CD4-positive, alpha-beta T cell (primary cell): ENCODE data around the gene YY1. TPM values are rescaled to one million over a fixed set of nuclear protein-coding genes. Genes with fewer than 3 reads are reported as not detected.

Experiments used
- ATAC-seq: fragments of 200-7000 bp; cut with Tn5 transposase; one replicate; pipeline ENCODE4 v1.10.0; 2022; ENCODE audit warnings: mild to moderate bottlenecking; ENCODE audit not compliant: poor library complexity
- CTCF ChIA-PET: fragments of 350-600 bp; sonication (Branson Sonifier 250); formaldehyde crosslinking; loops from one replicate; lab custom pipeline; 2021; ENCODE audit warnings: antibody characterized with exemption, inconsistent platforms; lab: Charles Lee
- POLR2A ChIA-PET: fragments of 350-600 bp; sonication (Branson Sonifier 250); formaldehyde crosslinking; loops from one replicate; lab custom pipeline; 2021; ENCODE audit warnings: antibody characterized with exemption, inconsistent platforms; lab: Charles Lee
- DNase-seq, 14 experiments: peaks; one replicate each; pipeline ENCODE4 v3.0.0-alpha.2; 2013 to 2020; ENCODE audit warnings: mixed read lengths in 2 of 14
- H3K27ac ChIP-seq, 2 donors: one replicate each; pipeline versions ENCODE4 v1.5.1 to v1.7.0; 2013; ENCODE audit warnings: low read length in 2 of 2, low read depth in 1 of 2, mild to moderate bottlenecking in 1 of 2
- H3K27me3 ChIP-seq, 2 experiments: 1 replicate in 1 of 2; 2 replicates in 1 of 2; pipeline versions ENCODE4 v1.6.1 to v1.7.0; 2013; ENCODE audit warnings: low read length in 2 of 2, control low read depth in 1 of 2, mild to moderate bottlenecking in 1 of 2, moderate library complexity in 1 of 2; ENCODE audit not compliant: insufficient read depth in 2 of 2, control insufficient read depth in 1 of 2
- H3K36me3 ChIP-seq: one replicate; pipeline ENCODE4 v1.6.1; 2013; ENCODE audit warnings: low read length, control low read depth; ENCODE audit not compliant: insufficient read depth
- H3K4me1 ChIP-seq: one replicate; pipeline ENCODE4 v1.6.1; 2013; ENCODE audit warnings: low read length, control low read depth; ENCODE audit not compliant: insufficient read depth
- H3K4me3 ChIP-seq: one replicate; pipeline ENCODE4 v1.5.1; 2013; ENCODE audit warnings: mild to moderate bottlenecking, low read length, moderate library complexity
- H3K9me3 ChIP-seq, 2 experiments: 1 replicate in 1 of 2; 2 replicates in 1 of 2; pipeline versions ENCODE4 v1.6.1 to v1.7.0; 2013; ENCODE audit warnings: low read length in 2 of 2, mild to moderate bottlenecking in 2 of 2, control low read depth in 1 of 2, moderate library complexity in 1 of 2; ENCODE audit not compliant: control insufficient read depth in 1 of 2, insufficient read depth in 1 of 2
- H3K27ac Mint-ChIP-seq: one replicate; pipeline ENCODE4 v1.8.0; 2020; ENCODE audit warnings: mixed read lengths
- H3K27me3 Mint-ChIP-seq: one replicate; pipeline ENCODE4 v1.8.0; 2021; ENCODE audit warnings: mixed read lengths
- H3K36me3 Mint-ChIP-seq: one replicate; pipeline ENCODE4 v1.8.0; 2021; ENCODE audit warnings: low read depth, mixed read lengths
- H3K4me1 Mint-ChIP-seq: one replicate; pipeline ENCODE4 v1.8.0; 2021; ENCODE audit warnings: low read depth, mixed read lengths
- H3K4me3 Mint-ChIP-seq: one replicate; pipeline ENCODE4 v1.8.0; 2020; ENCODE audit warnings: mild to moderate bottlenecking, mixed read lengths
- H3K9me3 Mint-ChIP-seq: one replicate; pipeline ENCODE4 v1.8.0; 2020; ENCODE audit warnings: mixed read lengths
- intact Hi-C, 2 experiments: fragments of 100-400 bp; cut with DNase I in 1 of 2; cut with micrococcal nuclease in 1 of 2; formaldehyde crosslinking; loops; one replicate each; pipeline versions ENCODE4 v1.15.1 to v1.9.0; 2023 to 2025; cut with DNase I, micrococcal nuclease
- total RNA-seq, 174 experiments: library from RNA in 2 of 174; stranded (reverse) in 2 of 174; gene quantifications; one replicate each; pipeline ENCODE4 v1.2.3 and lab custom pipeline; 2021 to 2026
- TF ChIP-seq, protein P1 (sequence below): fragments of 200-600 bp; IDR thresholded peaks from one replicate; pipeline ENCODE4 v1.8.0; 2022; ENCODE audit warnings: antibody characterized with exemption, mild to moderate bottlenecking

Gene YY1
- total RNA-seq, 2 experiments from 2014 or later = 68.9 to 70.4 TPM

DNA sequence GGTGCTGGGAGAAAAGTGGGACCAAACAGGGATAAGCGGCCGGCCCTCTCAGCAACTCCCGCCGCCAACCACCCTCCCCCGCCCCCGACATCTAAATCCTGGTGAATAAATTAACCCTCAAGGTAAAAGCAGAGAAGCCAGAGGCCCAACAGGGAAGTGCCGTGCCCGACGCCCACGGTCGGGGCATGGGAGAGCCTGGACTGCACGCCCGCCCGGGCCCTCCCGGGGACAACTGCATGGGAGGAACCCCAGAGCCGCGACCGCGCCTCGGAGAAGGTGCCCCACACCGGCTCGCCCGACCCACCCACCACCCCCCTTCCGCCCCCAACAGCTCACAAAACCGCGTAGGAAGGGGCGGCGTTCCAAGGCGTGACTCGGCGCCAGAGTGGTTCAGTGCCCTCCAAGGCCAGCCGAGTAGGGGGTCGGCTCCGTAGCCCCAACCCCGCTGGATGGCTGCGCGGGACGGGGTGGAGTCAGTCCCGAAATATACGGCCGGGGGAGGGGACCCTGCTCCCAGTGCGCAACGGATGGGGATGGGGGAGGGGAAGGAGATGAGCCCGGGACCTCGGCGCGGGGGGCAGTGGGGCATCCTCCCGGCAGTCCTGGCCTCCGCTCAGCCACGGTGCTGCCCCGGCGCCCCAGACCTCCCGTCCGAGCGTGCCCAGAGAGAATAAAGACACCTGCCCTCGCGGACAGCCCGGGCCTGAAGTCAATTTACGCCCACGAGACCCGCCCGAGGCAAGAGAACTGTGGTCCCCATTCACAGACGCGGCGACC, 66.6 kb downstream of the YY1 start:
- TF ChIP-seq, protein P1, sequence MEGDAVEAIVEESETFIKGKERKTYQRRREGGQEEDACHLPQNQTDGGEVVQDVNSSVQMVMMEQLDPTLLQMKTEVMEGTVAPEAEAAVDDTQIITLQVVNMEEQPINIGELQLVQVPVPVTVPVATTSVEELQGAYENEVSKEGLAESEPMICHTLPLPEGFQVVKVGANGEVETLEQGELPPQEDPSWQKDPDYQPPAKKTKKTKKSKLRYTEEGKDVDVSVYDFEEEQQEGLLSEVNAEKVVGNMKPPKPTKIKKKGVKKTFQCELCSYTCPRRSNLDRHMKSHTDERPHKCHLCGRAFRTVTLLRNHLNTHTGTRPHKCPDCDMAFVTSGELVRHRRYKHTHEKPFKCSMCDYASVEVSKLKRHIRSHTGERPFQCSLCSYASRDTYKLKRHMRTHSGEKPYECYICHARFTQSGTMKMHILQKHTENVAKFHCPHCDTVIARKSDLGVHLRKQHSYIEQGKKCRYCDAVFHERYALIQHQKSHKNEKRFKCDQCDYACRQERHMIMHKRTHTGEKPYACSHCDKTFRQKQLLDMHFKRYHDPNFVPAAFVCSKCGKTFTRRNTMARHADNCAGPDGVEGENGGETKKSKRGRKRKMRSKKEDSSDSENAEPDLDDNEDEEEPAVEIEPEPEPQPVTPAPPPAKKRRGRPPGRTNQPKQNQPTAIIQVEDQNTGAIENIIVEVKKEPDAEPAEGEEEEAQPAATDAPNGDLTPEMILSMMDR = no peak
- no peak overlapping the region for H3K27ac Mint-ChIP-seq
- no peaks in the 10 kb centered on the region for H3K36me3 Mint-ChIP-seq
- no peaks in the 10 kb centered on the region for H3K36me3 ChIP-seq
- H3K4me3 ChIP-seq = peak overlapping the region; percentile 57
- H3K9me3 ChIP-seq = no peaks in the 10 kb centered on the region
- ChIA-PET CTCF (interaction anchor here (0.6 to 1.7 kb wide), 3 partner anchors 20 to 154 kb away, joined by 3 to 8 read pairs (median 5); no protein-coding TSS in a partner anchor), POLR2A (no interaction called here)
- peaks cover 10% of the 10 kb centered on the region for H3K27me3 Mint-ChIP-seq
- peak in 9 of 14 experiments; percentile 34 to 72 (median 56) for DNase-seq
- intact Hi-C loops = loop anchor here in 1 of 2 experiments (5.0 kb wide), 1 partner anchor 67 kb away; no protein-coding TSS in a partner anchor
- no peaks in the 10 kb centered on the region for H3K9me3 Mint-ChIP-seq
- ATAC-seq = peak; percentile 27
- H3K4me1 Mint-ChIP-seq = peaks cover 9% of the 10 kb centered on the region
- H3K27me3 ChIP-seq = peaks cover 4 to 6% of the 10 kb centered on the region in 2 experiments
- peak overlapping the region; percentile 93 for H3K4me3 Mint-ChIP-seq
- H3K4me1 ChIP-seq = peaks cover 29% of the 10 kb centered on the region
- no peak overlapping the region for H3K27ac ChIP-seq

DNA sequence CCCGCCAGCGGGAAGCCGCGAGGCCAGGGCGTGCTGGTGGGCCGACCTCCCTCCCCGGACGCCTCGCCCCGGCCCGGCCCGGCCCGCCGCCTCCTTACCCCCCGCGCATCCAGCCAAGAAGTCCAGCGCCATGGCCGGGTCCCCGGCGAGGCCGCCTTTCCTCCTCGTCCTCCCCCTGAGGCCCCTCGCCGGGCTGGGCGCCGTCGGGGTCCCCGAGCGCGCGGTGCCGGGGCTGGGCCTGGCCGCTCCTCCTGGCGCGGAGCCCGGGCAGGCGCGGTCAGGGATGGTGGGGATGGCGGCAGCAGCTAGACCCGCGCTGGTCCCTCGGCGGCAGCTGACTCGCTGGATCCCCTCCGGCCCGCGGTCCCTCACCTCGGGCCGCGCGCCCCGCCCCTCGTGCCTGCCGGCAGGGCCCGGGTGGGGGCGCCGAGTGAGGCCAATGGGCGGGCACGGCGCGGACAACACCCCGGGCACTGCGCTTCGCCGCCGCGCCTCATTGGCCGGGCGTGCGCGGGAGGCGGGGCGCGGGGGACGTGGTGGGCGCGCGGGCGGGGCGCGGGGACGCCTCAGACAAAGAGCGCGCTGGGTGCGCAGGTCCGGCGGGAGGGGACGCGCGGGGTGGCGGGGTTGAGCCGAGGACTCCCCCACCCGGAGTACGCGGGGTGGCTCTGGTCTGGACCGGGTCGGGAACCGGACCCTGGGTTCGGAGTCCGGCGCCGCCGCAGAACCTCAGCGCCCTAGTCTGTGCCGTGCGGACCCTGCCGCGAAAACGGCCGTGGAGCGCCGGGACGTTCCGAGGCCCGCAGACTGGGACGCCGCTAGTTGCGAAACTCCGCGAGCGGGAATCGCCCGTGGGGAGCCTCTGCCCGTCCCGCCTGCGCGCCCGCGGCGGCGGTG, 67.4 kb downstream of the YY1 start, which contains the start of gene SLC25A29:
SLC25A29 (minus strand) TSS at position 344 of the 897 bp plus-strand sequence; CDS start at position 132, 212 bp downstream.
- no peaks in the 10 kb centered on the region for H3K36me3 Mint-ChIP-seq
- no peak within 1 kb of the TSS for H3K27ac ChIP-seq
- H3K27me3 ChIP-seq = peaks cover 4 to 6% of the 10 kb centered on the region in 2 experiments
- CTCF ChIA-PET = interaction anchor here (1.7 kb wide), 1 partner anchor 21 kb away, joined by 8 read pairs; no protein-coding TSS in a partner anchor
- TF ChIP-seq, protein P1 = no peak
- no peaks in the 10 kb centered on the region for H3K36me3 ChIP-seq
- peaks cover 9% of the 10 kb centered on the region for H3K4me1 Mint-ChIP-seq
- H3K4me3 ChIP-seq = peak within 1 kb of the TSS; percentile 57
- H3K9me3 ChIP-seq = no peaks in the 10 kb centered on the region
- H3K27ac Mint-ChIP-seq = no peak within 1 kb of the TSS
- H3K4me1 ChIP-seq = peaks cover 29% of the 10 kb centered on the region
- H3K9me3 Mint-ChIP-seq = no peaks in the 10 kb centered on the region
- H3K27me3 Mint-ChIP-seq = peaks cover 10% of the 10 kb centered on the region
- intact Hi-C loops = loop anchor here in 1 of 2 experiments (5.0 kb wide), 1 partner anchor 66 kb away; no protein-coding TSS in a partner anchor
- POLR2A ChIA-PET = no interaction called here
- H3K4me3 Mint-ChIP-seq = peak within 1 kb of the TSS; percentile 93
- peak; percentile 76 for ATAC-seq
- peak; percentile 25 to 84 (median 68) for DNase-seq
